OCI-LY7 (cell line): ENCODE measurements around the gene CLMN. TPM values are rescaled to one million over a fixed set of nuclear protein-coding genes. Genes with fewer than 3 reads are reported as not detected.

Source experiments
- BruUV-seq: library from RNA; stranded (reverse); fragments of 400-500 nt; replicated peaks from 2 replicates; lab custom pipeline; 2021; lab: Mats Ljungman, UMichigan
- CTCF ChIA-PET: fragments of 300-600 bp; sonication (Branson Sonifier 250); formaldehyde crosslinking; loops from one replicate; lab custom pipeline; 2022; ENCODE audit warnings: antibody characterized with exemption; ENCODE audit not compliant: unreplicated experiment; lab: Charles Lee
- POLR2A ChIA-PET: fragments of 300-600 bp; sonication (Branson Sonifier 250); formaldehyde crosslinking; loops from one replicate; lab custom pipeline; 2022; ENCODE audit warnings: antibody characterized with exemption; lab: Charles Lee
- DNase-seq: peaks from one replicate; pipeline ENCODE4 v3.0.0-alpha.2; 2015; ENCODE audit warnings: low spot score
- H2AFZ ChIP-seq: fragments of 200-600 bp; sonication (generic), shearing (Covaris generic); 2 replicates; pipeline ENCODE4 v1.6.1; 2014; ENCODE audit warnings: mild to moderate bottlenecking, antibody characterized with exemption, low read length, moderate library complexity
- H3K27ac ChIP-seq: fragments of 200-600 bp; sonication (generic); 2 replicates; pipeline ENCODE4 v1.5.1; 2014; ENCODE audit warnings: mixed run types, low read depth, mild to moderate bottlenecking, moderate library complexity, low read length, inconsistent platforms; ENCODE audit not compliant: poor library complexity, severe bottlenecking
- H3K36me3 ChIP-seq: fragments of 200-600 bp; sonication (generic); 2 replicates; pipeline ENCODE4 v1.6.1; 2014; ENCODE audit warnings: mild to moderate bottlenecking, antibody characterized with exemption, low read length, moderate library complexity, mixed read lengths; ENCODE audit not compliant: insufficient read depth
- H3K4me1 ChIP-seq: fragments of 200-600 bp; sonication (generic); 2 replicates; pipeline ENCODE4 v1.5.1; 2014; ENCODE audit warnings: mild to moderate bottlenecking, low read length; ENCODE audit not compliant: insufficient read depth, poor library complexity, severe bottlenecking
- H3K4me2 ChIP-seq: fragments of 200-600 bp; sonication (generic); 2 replicates; pipeline ENCODE4 v1.6.1; 2014; ENCODE audit warnings: mild to moderate bottlenecking, low read length
- H3K4me3 ChIP-seq: fragments of 200-600 bp; sonication (generic); 2 replicates; pipeline ENCODE4 v1.5.1; 2014; ENCODE audit warnings: mild to moderate bottlenecking, low read depth, low read length; ENCODE audit not compliant: poor library complexity, severe bottlenecking
- H3K79me2 ChIP-seq: fragments of 200-600 bp; sonication (generic); 2 replicates; pipeline ENCODE4 v1.6.1; 2016; ENCODE audit warnings: low read depth, mild to moderate bottlenecking, low read length, moderate library complexity, mixed read lengths; ENCODE audit not compliant: insufficient read depth
- H3K9me2 ChIP-seq: fragments of 200-600 bp; sonication (generic); 2 replicates; pipeline ENCODE4 v1.6.1; 2016; ENCODE audit warnings: mild to moderate bottlenecking, low read length, mixed read lengths; ENCODE audit not compliant: insufficient read depth
- H3K9me3 ChIP-seq: fragments of 200-600 bp; sonication (generic); 2 replicates; pipeline ENCODE4 v1.6.1; 2014; ENCODE audit warnings: mild to moderate bottlenecking, mixed run types, low read length, mixed read lengths
- H4K20me1 ChIP-seq: fragments of 200-600 bp; sonication (generic); 2 replicates; pipeline ENCODE4 v1.6.1; 2014; ENCODE audit warnings: mild to moderate bottlenecking, antibody characterized with exemption, low read length, moderate library complexity, mixed read lengths; ENCODE audit not compliant: insufficient read depth
- CTCF ChIP-seq: fragments of 200-600 bp; sonication (generic); conservative IDR thresholded peaks from 2 replicates; pipeline ENCODE4 v1.5.1; 2014; ENCODE audit warnings: mild to moderate bottlenecking, antibody characterized with exemption, low read length, moderate library complexity, mixed read lengths
- EZH2phosphoT487 ChIP-seq: fragments of 200-600 bp; sonication (generic); IDR thresholded peaks from 2 replicates; pipeline ENCODE4 v1.6.1; 2018; ENCODE audit warnings: low read depth, borderline replicate concordance, mild to moderate bottlenecking, mixed run types, antibody characterized with exemption, low read length, moderate library complexity, mixed read lengths
- intact Hi-C: fragments of 100-400 bp; cut with micrococcal nuclease; formaldehyde crosslinking; loops from one replicate; pipeline ENCODE4 v1.10.0; 2022; ENCODE audit not compliant: unreplicated experiment
- total RNA-seq, 2 experiments: library from RNA; depleted of rRNA in 1 of 2; stranded (reverse); fragments of >200 nt in 1 of 2; shearing (Covaris generic) in 1 of 2; gene quantifications; 2 replicates each; pipeline ENCODE4 v1.2.3, GENCODE V29; 2014 to 2022

The CLMN gene
- total RNA-seq, 2 experiments from 2014 or later: 6.8 to 12.0 TPM

- POLR2A ChIA-PET: interaction anchor here (0.5 to 0.6 kb wide), 2 partner anchors 13 to 369 kb away, joined by 3 to 4 read pairs; no protein-coding TSS in a partner anchor
- TF ChIP-seq CTCF (no peak), EZH2phosphoT487 (no peak)
- Histone ChIP-seq H4K20me1 (no peaks in the 10 kb centered on the region), H3K4me1 (no peaks in the 10 kb centered on the region), H3K9me3 (no peaks in the 10 kb centered on the region), H3K4me3 (no peak overlapping the region), H3K79me2 (no peaks in the 10 kb centered on the region), H3K4me2 (no peak overlapping the region), H3K9me2 (no peaks in the 10 kb centered on the region), H3K27ac (no peak overlapping the region), H3K36me3 (no peaks in the 10 kb centered on the region), H2AFZ (no peak overlapping the region)
- CTCF ChIA-PET: no interaction called here
- no TSS peak for BruUV-seq
- no peak for DNase-seq
- intact Hi-C loops: no loop called here
Measured at GRCh38 chr14:95225251-95225887, 94.3 kb downstream of the CLMN start.

- Histone ChIP-seq H4K20me1 (no peaks in the 10 kb centered on the region), H3K36me3 (no peaks in the 10 kb centered on the region), H3K27ac (no peak overlapping the region), H3K4me3 (no peak overlapping the region), H3K4me1 (no peaks in the 10 kb centered on the region), H3K9me2 (no peaks in the 10 kb centered on the region), H3K4me2 (no peak overlapping the region), H3K79me2 (no peaks in the 10 kb centered on the region), H2AFZ (no peak overlapping the region), H3K9me3 (no peaks in the 10 kb centered on the region)
- intact Hi-C loops: no loop called here
- no peak for DNase-seq
- POLR2A ChIA-PET: interaction anchor here (0.8 kb wide), 1 partner anchor 33 kb away, joined by 3 read pairs; no protein-coding TSS in a partner anchor
- CTCF ChIA-PET: no interaction called here
- no TSS peak for BruUV-seq
- TF ChIP-seq CTCF (no peak), EZH2phosphoT487 (no peak)
Measured at GRCh38 chr14:95222870-95223398, 96.8 kb downstream of the CLMN start.

- ChIA-PET POLR2A (interaction anchor here (0.5 kb wide), 1 partner anchor 158 kb away, joined by 3 read pairs; no protein-coding TSS in a partner anchor), CTCF (no interaction called here)
- H3K4me2 ChIP-seq: no peak overlapping the region
- H3K36me3 ChIP-seq: no peaks in the 10 kb centered on the region
- BruUV-seq: no TSS peak
- intact Hi-C loops: no loop called here
- H3K27ac ChIP-seq: no peak overlapping the region
- no peak overlapping the region for H2AFZ ChIP-seq
- H3K79me2 ChIP-seq: no peaks in the 10 kb centered on the region
- no peak for TF ChIP-seq CTCF
- TF ChIP-seq EZH2phosphoT487: no peak
- no peaks in the 10 kb centered on the region for H3K9me3 ChIP-seq
- H4K20me1 ChIP-seq: no peaks in the 10 kb centered on the region
- no peaks in the 10 kb centered on the region for H3K4me1 ChIP-seq
- H3K9me2 ChIP-seq: no peaks in the 10 kb centered on the region
- DNase-seq: no peak
- no peak overlapping the region for H3K4me3 ChIP-seq
Measured at GRCh38 chr14:95222151-95222631, 97.5 kb downstream of the CLMN start.
